Peyer's patch (tissue), 4 donors: Measurements from ENCODE around the gene XYLT1.

Experiments used
- CTCF ChIP-seq, 6 experiments: fragments of 450-650 bp in 4 of 6; fragments of 200-600 bp in 2 of 6; sonication (generic) in 1 of 6; IDR thresholded peaks; one replicate each; pipeline ENCODE4 v1.5.1; 2017 to 2019; ENCODE audit warnings: antibody characterized with exemption in 6 of 6, mild to moderate bottlenecking in 3 of 6, moderate library complexity in 1 of 6
- POLR2A ChIP-seq, 2 donors: fragments of 450-650 bp; IDR thresholded peaks; one replicate each; pipeline ENCODE4 v1.5.1; 2017; ENCODE audit warnings: antibody characterized with exemption in 2 of 2, mild to moderate bottlenecking in 2 of 2, moderate library complexity in 2 of 2

GRCh38 chr16:17370223-17370707 is 100.5 kb downstream of the XYLT1 start:
- TF ChIP-seq POLR2A (IDR thresholded peaks at IDR 0.05) (no peak), CTCF (IDR thresholded peaks at IDR 0.05) (no peak)
